ENCODE results near the gene PACS2.

The PACS2 gene

GRCh38 chr14:105305345-105305744 lies 9.2 kb upstream of the PACS2 start:
- Histone ChIP-seq H3K4me3 (ENCODE audit: control insufficient read depth in 1 of 7, extremely low read depth in 1 of 7, insufficient read depth in 4 of 7, low read depth in 2 of 7, low read length in 6 of 7) (no peak overlapping the region), H3K27me3 (replicated peaks in 2 of 5; ENCODE audit: control insufficient read depth in 4 of 5, insufficient read depth in 5 of 5, low read length in 4 of 5) (no peaks in the 10 kb centered on the region), H3K36me3 (ENCODE audit: control insufficient read depth in 4 of 4, insufficient read depth in 4 of 4, low read length in 3 of 4) (no peaks in the 10 kb centered on the region), H3K9me3 (ENCODE audit: control extremely low read depth in 1 of 5, control insufficient read depth in 4 of 5, insufficient read depth in 2 of 5, low read depth in 1 of 5, low read length in 4 of 5) (no peaks in the 10 kb centered on the region), H3K27ac (ENCODE audit: insufficient read depth in 1 of 2, low read depth in 1 of 2, low read length in 2 of 2, poor library complexity in 1 of 2, severe bottlenecking in 2 of 2) (no peak overlapping the region), H3K4me1 (ENCODE audit: control extremely low read depth in 1 of 4, control insufficient read depth in 4 of 4, insufficient read depth in 4 of 4, low read length in 3 of 4) (peaks cover 0 to 13% (median 12%) of the 10 kb centered on the region in 4 experiments)
- ChIA-PET CTCF (interaction anchor here (1.0 to 1.7 kb wide), 5 partner anchors 8 to 51 kb away, joined by 3 to 5 read pairs (median 3); partner anchors contain the start of gene PACS2), POLR2A (interaction anchor here (1.0 kb wide), 1 partner anchor 13 kb away, joined by 4 read pairs; no protein-coding TSS in a partner anchor)
- DNase-seq = peak in 1 of 3 donors; percentile 33
- 60% methylated on average over 9 of the region's 9 CpGs for WGBS (ENCODE audit: insufficient coverage)

GRCh38 chr14:105305791-105306190 lies 8.8 kb upstream of the PACS2 start:
- Histone ChIP-seq H3K27ac (ENCODE audit: insufficient read depth in 1 of 2, low read depth in 1 of 2, low read length in 2 of 2, poor library complexity in 1 of 2, severe bottlenecking in 2 of 2) (no peak overlapping the region), H3K4me3 (ENCODE audit: control insufficient read depth in 1 of 7, extremely low read depth in 1 of 7, insufficient read depth in 4 of 7, low read depth in 2 of 7, low read length in 6 of 7) (no peak overlapping the region), H3K27me3 (replicated peaks in 2 of 5; ENCODE audit: control insufficient read depth in 4 of 5, insufficient read depth in 5 of 5, low read length in 4 of 5) (no peaks in the 10 kb centered on the region), H3K36me3 (ENCODE audit: control insufficient read depth in 4 of 4, insufficient read depth in 4 of 4, low read length in 3 of 4) (no peaks in the 10 kb centered on the region), H3K9me3 (ENCODE audit: control extremely low read depth in 1 of 5, control insufficient read depth in 4 of 5, insufficient read depth in 2 of 5, low read depth in 1 of 5, low read length in 4 of 5) (no peaks in the 10 kb centered on the region), H3K4me1 (ENCODE audit: control extremely low read depth in 1 of 4, control insufficient read depth in 4 of 4, insufficient read depth in 4 of 4, low read length in 3 of 4) (peaks cover 0 to 13% (median 11%) of the 10 kb centered on the region in 4 experiments)
- DNase-seq = no peak
- ChIA-PET POLR2A (interaction anchor here (0.6 to 1.0 kb wide), 2 partner anchors 13 to 1568 kb away, joined by 4 read pairs; no protein-coding TSS in a partner anchor), CTCF (interaction anchor here (1.0 to 1.7 kb wide), 4 partner anchors 9 to 37 kb away, joined by 3 to 5 read pairs (median 4); partner anchors contain the start of gene PACS2)
- 93% methylated on average over 5 of the region's 9 CpGs for WGBS (ENCODE audit: insufficient coverage)

GRCh38 chr14:105307052-105307727 lies 7.4 kb upstream of the PACS2 start:
- ChIA-PET CTCF (interaction anchor here (1.1 to 1.3 kb wide), 2 partner anchors 12 to 17 kb away, joined by 3 read pairs; no protein-coding TSS in a partner anchor), POLR2A (interaction anchor here (0.6 to 0.8 kb wide), 3 partner anchors 10 to 1435 kb away, joined by 3 to 6 read pairs (median 3); no protein-coding TSS in a partner anchor)
- peaks cover 0 to 10% (median 7%) of the 10 kb centered on the region in 4 experiments for H3K4me1 ChIP-seq (ENCODE audit: control extremely low read depth in 1 of 4, control insufficient read depth in 4 of 4, insufficient read depth in 4 of 4, low read length in 3 of 4)

GRCh38 chr14:105309371-105309770 lies 5.2 kb upstream of the PACS2 start:
- Histone ChIP-seq H3K4me1 (ENCODE audit: control extremely low read depth in 1 of 4, control insufficient read depth in 4 of 4, insufficient read depth in 4 of 4, low read length in 3 of 4) (peaks cover 0 to 25% (median 20%) of the 10 kb centered on the region in 4 experiments), H3K27me3 (replicated peaks in 2 of 5; ENCODE audit: control insufficient read depth in 4 of 5, insufficient read depth in 5 of 5, low read length in 4 of 5) (no peaks in the 10 kb centered on the region), H3K9me3 (ENCODE audit: control extremely low read depth in 1 of 5, control insufficient read depth in 4 of 5, insufficient read depth in 2 of 5, low read depth in 1 of 5, low read length in 4 of 5) (no peaks in the 10 kb centered on the region), H3K27ac (ENCODE audit: insufficient read depth in 1 of 2, low read depth in 1 of 2, low read length in 2 of 2, poor library complexity in 1 of 2, severe bottlenecking in 2 of 2) (no peak overlapping the region), H3K36me3 (ENCODE audit: control insufficient read depth in 4 of 4, insufficient read depth in 4 of 4, low read length in 3 of 4) (no peaks in the 10 kb centered on the region), H3K4me3 (ENCODE audit: control insufficient read depth in 1 of 7, extremely low read depth in 1 of 7, insufficient read depth in 4 of 7, low read depth in 2 of 7, low read length in 6 of 7) (no peak overlapping the region)
- WGBS (ENCODE audit: insufficient coverage) = 100% methylated on average over 5 of the region's 8 CpGs
- ChIA-PET CTCF (no interaction called here), POLR2A (no interaction called here)
- no peak for DNase-seq

More at GRCh38 chr14:105307052-105307727, 7.4 kb upstream of the PACS2 start:
- H3K4me3 ChIP-seq (ENCODE audit: control insufficient read depth in 1 of 7, extremely low read depth in 1 of 7, insufficient read depth in 4 of 7, low read depth in 2 of 7, low read length in 6 of 7) = no peak overlapping the region
- 96% methylated on average over 3 of the region's 4 CpGs for WGBS (ENCODE audit: insufficient coverage)
- H3K27ac ChIP-seq (ENCODE audit: insufficient read depth in 1 of 2, low read depth in 1 of 2, low read length in 2 of 2, poor library complexity in 1 of 2, severe bottlenecking in 2 of 2) = no peak overlapping the region
- H3K36me3 ChIP-seq (ENCODE audit: control insufficient read depth in 4 of 4, insufficient read depth in 4 of 4, low read length in 3 of 4) = no peaks in the 10 kb centered on the region
- H3K27me3 ChIP-seq (replicated peaks in 2 of 5; ENCODE audit: control insufficient read depth in 4 of 5, insufficient read depth in 5 of 5, low read length in 4 of 5) = no peaks in the 10 kb centered on the region
- DNase-seq = no peak
- no peaks in the 10 kb centered on the region for H3K9me3 ChIP-seq (ENCODE audit: control extremely low read depth in 1 of 5, control insufficient read depth in 4 of 5, insufficient read depth in 2 of 5, low read depth in 1 of 5, low read length in 4 of 5)

- no peak for DNase-seq
- POLR2A ChIA-PET = no interaction called here
- CTCF ChIA-PET = interaction anchor here (0.9 to 1.9 kb wide), 6 partner anchors 9 to 78 kb away, joined by 3 to 5 read pairs (median 4); no protein-coding TSS in a partner anchor
- Histone ChIP-seq H3K4me3 (ENCODE audit: control insufficient read depth in 1 of 7, extremely low read depth in 1 of 7, insufficient read depth in 4 of 7, low read depth in 2 of 7, low read length in 6 of 7) (no peak overlapping the region), H3K27ac (ENCODE audit: insufficient read depth in 1 of 2, low read depth in 1 of 2, low read length in 2 of 2, poor library complexity in 1 of 2, severe bottlenecking in 2 of 2) (no peak overlapping the region), H3K36me3 (ENCODE audit: control insufficient read depth in 4 of 4, insufficient read depth in 4 of 4, low read length in 3 of 4) (no peaks in the 10 kb centered on the region), H3K27me3 (replicated peaks in 2 of 5; ENCODE audit: control insufficient read depth in 4 of 5, insufficient read depth in 5 of 5, low read length in 4 of 5) (no peaks in the 10 kb centered on the region), H3K4me1 (ENCODE audit: control extremely low read depth in 1 of 4, control insufficient read depth in 4 of 4, insufficient read depth in 4 of 4, low read length in 3 of 4) (peaks cover 1 to 34% (median 30%) of the 10 kb centered on the region in 4 experiments), H3K9me3 (ENCODE audit: control extremely low read depth in 1 of 5, control insufficient read depth in 4 of 5, insufficient read depth in 2 of 5, low read depth in 1 of 5, low read length in 4 of 5) (no peaks in the 10 kb centered on the region)
- 97% methylated on average over 12 of the region's 12 CpGs for WGBS (ENCODE audit: insufficient coverage)
Measured at GRCh38 chr14:105311838-105312237, 2.7 kb upstream of the PACS2 start.

GRCh38 chr14:105312973-105313372 lies 1.6 kb upstream of the PACS2 start:
- H3K9me3 ChIP-seq (ENCODE audit: control extremely low read depth in 1 of 5, control insufficient read depth in 4 of 5, insufficient read depth in 2 of 5, low read depth in 1 of 5, low read length in 4 of 5) = no peaks in the 10 kb centered on the region
- DNase-seq = no peak
- H3K4me3 ChIP-seq (ENCODE audit: control insufficient read depth in 1 of 7, extremely low read depth in 1 of 7, insufficient read depth in 4 of 7, low read depth in 2 of 7, low read length in 6 of 7) = peak overlapping the region in 2 of 7 experiments; percentile 53 to 59
- no peaks in the 10 kb centered on the region for H3K27me3 ChIP-seq (replicated peaks in 2 of 5; ENCODE audit: control insufficient read depth in 4 of 5, insufficient read depth in 5 of 5, low read length in 4 of 5)
- peaks cover 1 to 45% (median 38%) of the 10 kb centered on the region in 4 experiments for H3K4me1 ChIP-seq (ENCODE audit: control extremely low read depth in 1 of 4, control insufficient read depth in 4 of 4, insufficient read depth in 4 of 4, low read length in 3 of 4)
- POLR2A ChIA-PET = interaction anchor here (1.0 to 2.6 kb wide), 4 partner anchors 12 to 20 kb away, joined by 3 to 22 read pairs (median 14); partner anchors contain the start of gene BRF1
- H3K27ac ChIP-seq (ENCODE audit: insufficient read depth in 1 of 2, low read depth in 1 of 2, low read length in 2 of 2, poor library complexity in 1 of 2, severe bottlenecking in 2 of 2) = peak overlapping the region; percentile 30 to 51
- no peaks in the 10 kb centered on the region for H3K36me3 ChIP-seq (ENCODE audit: control insufficient read depth in 4 of 4, insufficient read depth in 4 of 4, low read length in 3 of 4)
- CTCF ChIA-PET = interaction anchor here (0.5 to 2.5 kb wide), 8 partner anchors 12 to 58 kb away, joined by 3 to 14 read pairs (median 3); partner anchors contain the start of gene BRF1
- 94% methylated on average over 12 of the region's 13 CpGs for WGBS (ENCODE audit: insufficient coverage)

Data from common myeloid progenitor, CD34-positive (primary cell).